GM12874 (cell line): ENCODE results near the gene NHLRC1.

ENCODE experiments used
- CTCF ChIP-seq: IDR thresholded peaks from 2 replicates; pipeline ENCODE4 v1.5.1; 2011; ENCODE audit warnings: low read depth, mild to moderate bottlenecking, control low read depth, low read length, moderate library complexity; ENCODE audit not compliant: insufficient read depth

The NHLRC1 gene

GRCh38 chr6:18135171-18135570 lies 12.7 kb upstream of the NHLRC1 start:
- no peak for TF ChIP-seq CTCF

- TF ChIP-seq CTCF = no peak
These were observed 9.9 kb upstream of the NHLRC1 start for GRCh38 chr6:18132346-18132745.

GRCh38 chr6:18126121-18126520 lies 3.6 kb upstream of the NHLRC1 start:
- no peak for TF ChIP-seq CTCF

GRCh38 chr6:18121580-18122127 lies 823 bp downstream of the NHLRC1 start:
- no peak for TF ChIP-seq CTCF

- no peak for TF ChIP-seq CTCF
These were observed 3.2 kb downstream of the NHLRC1 start for GRCh38 chr6:18119236-18119635.

- TF ChIP-seq CTCF = no peak
These were observed 4.1 kb downstream of the NHLRC1 start for GRCh38 chr6:18118330-18118729.

- TF ChIP-seq CTCF = no peak
These were observed 5.3 kb downstream of the NHLRC1 start for GRCh38 chr6:18117136-18117535.
